Measurements from ENCODE around the gene IRGQ.

Gene IRGQ

DNA sequence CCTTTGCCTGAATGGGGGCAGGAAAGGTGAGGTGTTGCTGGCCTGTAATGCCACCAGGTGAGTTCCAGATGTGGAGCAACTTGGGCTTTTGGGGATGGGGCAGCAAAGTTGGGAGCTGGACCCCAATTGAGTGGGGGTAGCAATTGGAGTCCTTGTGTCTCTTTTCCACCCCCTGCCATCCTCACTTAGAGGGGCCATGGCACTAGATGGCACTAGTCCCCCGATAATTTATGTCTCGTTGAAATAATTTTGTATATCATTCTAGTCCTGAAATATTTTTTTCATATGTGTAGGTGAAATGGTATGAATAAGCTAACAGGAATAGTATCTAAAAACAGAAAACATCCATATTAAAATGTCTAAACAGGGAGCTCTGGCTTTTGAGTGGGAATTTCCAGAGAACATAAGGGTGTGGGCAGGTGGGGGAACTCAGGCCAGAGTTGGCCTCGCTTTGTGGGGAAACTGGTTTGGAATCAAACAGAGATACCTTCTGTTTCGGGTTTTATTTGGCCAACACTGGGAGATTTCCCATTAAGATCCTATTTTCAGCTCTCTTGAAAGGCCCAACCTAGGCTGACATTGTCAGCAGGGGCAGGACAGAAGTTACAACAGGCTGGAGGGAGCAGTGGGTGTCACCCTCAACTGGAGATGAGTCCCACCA, 3.8 kb upstream of the IRGQ start:
- Histone ChIP-seq H3K36me3 (ENCODE audit: control insufficient read depth in 1 of 2, insufficient read depth in 2 of 2, low read length in 2 of 2) (peaks cover 5 to 34% of the 10 kb centered on the region in 2 donors), H3K27ac (ENCODE audit: low read depth, low read length) (no peak overlapping the region), H3K4me3 (ENCODE audit: low read depth in 1 of 2, low read length in 2 of 2) (no peak overlapping the region)

GRCh38 chr19:43598445-43599240, 2.7 kb upstream of the IRGQ start:
- peaks cover 24 to 32% of the 10 kb centered on the region in 2 donors for H3K4me1 ChIP-seq (ENCODE audit: control insufficient read depth in 1 of 2, insufficient read depth in 2 of 2, low read length in 2 of 2)
- H3K36me3 ChIP-seq (ENCODE audit: control insufficient read depth in 1 of 2, insufficient read depth in 2 of 2, low read length in 2 of 2): peaks cover 5 to 34% of the 10 kb centered on the region in 2 donors
- no peak overlapping the region for H3K9ac ChIP-seq (ENCODE audit: low read depth in 1 of 2, low read length in 2 of 2)
- no peaks in the 10 kb centered on the region for H3K27me3 ChIP-seq (ENCODE audit: control insufficient read depth in 1 of 2, insufficient read depth in 2 of 2, low read length in 2 of 2)
- no peaks in the 10 kb centered on the region for H3K9me3 ChIP-seq (ENCODE audit: control insufficient read depth in 1 of 2, low read length in 2 of 2)
- no peak overlapping the region for H3K4me3 ChIP-seq (ENCODE audit: low read depth in 1 of 2, low read length in 2 of 2)
- no peak overlapping the region for H3K27ac ChIP-seq (ENCODE audit: low read depth, low read length)

More for the DNA sequence above, 3.8 kb upstream of the IRGQ start:
- Histone ChIP-seq H3K27me3 (ENCODE audit: control insufficient read depth in 1 of 2, insufficient read depth in 2 of 2, low read length in 2 of 2) (no peaks in the 10 kb centered on the region), H3K9me3 (ENCODE audit: control insufficient read depth in 1 of 2, low read length in 2 of 2) (no peaks in the 10 kb centered on the region), H3K4me1 (ENCODE audit: control insufficient read depth in 1 of 2, insufficient read depth in 2 of 2, low read length in 2 of 2) (peaks cover 17 to 23% of the 10 kb centered on the region in 2 donors), H3K9ac (ENCODE audit: low read depth in 1 of 2, low read length in 2 of 2) (no peak overlapping the region)

DNA sequence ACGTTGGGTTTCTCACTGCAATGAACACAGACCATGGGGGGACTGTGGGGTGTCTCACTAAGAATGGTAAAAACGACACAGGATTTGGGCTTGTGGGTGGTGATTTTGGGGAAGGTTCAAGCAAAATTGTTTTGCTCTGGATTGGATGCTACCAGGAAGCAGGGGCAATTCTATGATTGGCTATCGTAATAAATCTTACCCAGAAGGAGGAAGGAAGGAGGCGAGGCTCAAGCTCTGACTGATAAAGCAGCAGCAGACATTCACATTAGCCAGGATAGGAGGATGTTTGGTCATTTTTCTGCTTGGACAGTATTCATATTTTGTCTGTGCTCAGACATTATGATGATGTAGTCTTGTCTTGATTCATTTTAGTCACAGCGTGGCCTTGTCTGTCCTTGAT, 1.9 kb upstream of the IRGQ start:
- H3K9ac ChIP-seq (ENCODE audit: low read depth in 1 of 2, low read length in 2 of 2): no peak overlapping the region
- no peaks in the 10 kb centered on the region for H3K27me3 ChIP-seq (ENCODE audit: control insufficient read depth in 1 of 2, insufficient read depth in 2 of 2, low read length in 2 of 2)
- H3K4me1 ChIP-seq (ENCODE audit: control insufficient read depth in 1 of 2, insufficient read depth in 2 of 2, low read length in 2 of 2): peaks cover 28 to 32% of the 10 kb centered on the region in 2 donors
- H3K36me3 ChIP-seq (ENCODE audit: control insufficient read depth in 1 of 2, insufficient read depth in 2 of 2, low read length in 2 of 2): peaks cover 8 to 39% of the 10 kb centered on the region in 2 donors
- H3K9me3 ChIP-seq (ENCODE audit: control insufficient read depth in 1 of 2, low read length in 2 of 2): no peaks in the 10 kb centered on the region
- H3K27ac ChIP-seq (ENCODE audit: low read depth, low read length): no peak overlapping the region
- H3K4me3 ChIP-seq (ENCODE audit: low read depth in 1 of 2, low read length in 2 of 2): peak overlapping the region; percentile 81 to 99

DNA sequence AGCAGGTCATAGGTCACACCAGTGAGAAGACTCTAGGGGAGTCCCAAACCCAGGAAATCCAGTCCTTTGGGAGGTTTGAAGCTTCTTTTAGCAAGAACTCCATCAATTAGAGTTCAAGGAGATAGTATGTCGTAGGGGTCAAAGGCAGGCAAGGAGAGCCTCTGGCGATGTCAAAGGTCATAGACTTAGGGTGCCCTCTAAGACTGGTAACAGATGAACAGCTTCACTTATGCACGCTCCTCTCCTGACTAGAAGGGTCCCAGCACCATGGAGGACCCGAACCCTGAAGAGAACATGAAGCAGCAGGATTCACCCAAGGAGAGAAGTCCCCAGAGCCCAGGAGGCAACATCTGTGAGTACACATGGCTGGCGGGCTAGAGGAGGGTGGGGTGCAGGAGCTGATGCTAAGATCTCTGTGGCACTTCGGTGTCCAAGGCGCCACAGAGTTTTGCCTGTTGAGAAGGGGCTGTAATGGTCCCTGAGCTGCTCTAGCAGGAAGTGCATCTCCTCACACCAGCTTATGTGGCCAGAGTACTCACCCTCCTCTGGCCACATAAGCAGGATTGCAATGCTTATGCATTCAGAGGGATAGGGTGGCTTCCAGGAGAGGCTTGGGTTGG, 1.0 kb upstream of the IRGQ start:
- Histone ChIP-seq H3K4me3 (ENCODE audit: low read depth in 1 of 2, low read length in 2 of 2) (peak overlapping the region; percentile 81 to 99), H3K4me1 (ENCODE audit: control insufficient read depth in 1 of 2, insufficient read depth in 2 of 2, low read length in 2 of 2) (peaks cover 28 to 32% of the 10 kb centered on the region in 2 donors), H3K9me3 (ENCODE audit: control insufficient read depth in 1 of 2, low read length in 2 of 2) (no peaks in the 10 kb centered on the region), H3K27ac (ENCODE audit: low read depth, low read length) (no peak overlapping the region), H3K9ac (ENCODE audit: low read depth in 1 of 2, low read length in 2 of 2) (peak overlapping the region; percentile 84 to 93), H3K27me3 (ENCODE audit: control insufficient read depth in 1 of 2, insufficient read depth in 2 of 2, low read length in 2 of 2) (no peaks in the 10 kb centered on the region), H3K36me3 (ENCODE audit: control insufficient read depth in 1 of 2, insufficient read depth in 2 of 2, low read length in 2 of 2) (peaks cover 12 to 45% of the 10 kb centered on the region in 2 donors)

DNA sequence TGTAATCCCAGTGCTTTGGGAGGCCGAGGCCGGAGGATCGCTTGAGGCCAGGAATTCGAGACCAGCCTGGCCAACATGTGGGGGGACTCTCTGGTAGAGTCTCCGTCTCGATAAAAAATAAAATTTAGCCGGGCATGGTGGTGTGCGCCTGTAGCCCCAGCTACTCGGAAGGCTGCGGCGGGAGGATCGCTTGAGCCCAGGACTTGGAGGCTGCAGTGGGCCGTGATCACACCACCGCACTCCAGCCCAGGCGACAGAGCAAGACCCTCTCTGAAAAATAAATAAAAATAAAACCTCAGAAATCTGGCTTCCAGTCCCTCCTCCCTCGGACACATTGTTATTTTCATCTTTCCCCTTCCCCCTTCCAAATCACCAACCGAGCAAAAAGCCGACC, 332 bp downstream of the IRGQ start:
- peak overlapping the region; percentile 79 for H3K4me3 ChIP-seq (ENCODE audit: low read depth in 1 of 2, low read length in 2 of 2)
- H3K9ac ChIP-seq (ENCODE audit: low read depth in 1 of 2, low read length in 2 of 2): peak overlapping the region; percentile 93 to 95
- H3K27me3 ChIP-seq (ENCODE audit: control insufficient read depth in 1 of 2, insufficient read depth in 2 of 2, low read length in 2 of 2): no peaks in the 10 kb centered on the region
- H3K27ac ChIP-seq (ENCODE audit: low read depth, low read length): peak overlapping the region; percentile 91
- H3K9me3 ChIP-seq (ENCODE audit: control insufficient read depth in 1 of 2, low read length in 2 of 2): no peaks in the 10 kb centered on the region
- peaks cover 12 to 34% of the 10 kb centered on the region in 2 donors for H3K36me3 ChIP-seq (ENCODE audit: control insufficient read depth in 1 of 2, insufficient read depth in 2 of 2, low read length in 2 of 2)
- H3K4me1 ChIP-seq (ENCODE audit: control insufficient read depth in 1 of 2, insufficient read depth in 2 of 2, low read length in 2 of 2): peaks cover 28 to 32% of the 10 kb centered on the region in 2 donors

GRCh38 chr19:43594710-43595604, 977 bp downstream of the IRGQ start:
- H3K27ac ChIP-seq (ENCODE audit: low read depth, low read length): peak overlapping the region; percentile 91
- H3K9me3 ChIP-seq (ENCODE audit: control insufficient read depth in 1 of 2, low read length in 2 of 2): no peaks in the 10 kb centered on the region

GRCh38 chr19:43594081-43594697, 1.7 kb downstream of the IRGQ start:
- Histone ChIP-seq H3K4me1 (ENCODE audit: control insufficient read depth in 1 of 2, insufficient read depth in 2 of 2, low read length in 2 of 2) (peaks cover 28 to 32% of the 10 kb centered on the region in 2 donors), H3K9ac (ENCODE audit: low read depth in 1 of 2, low read length in 2 of 2) (no peak overlapping the region), H3K9me3 (ENCODE audit: control insufficient read depth in 1 of 2, low read length in 2 of 2) (no peaks in the 10 kb centered on the region), H3K27me3 (ENCODE audit: control insufficient read depth in 1 of 2, insufficient read depth in 2 of 2, low read length in 2 of 2) (no peaks in the 10 kb centered on the region), H3K36me3 (ENCODE audit: control insufficient read depth in 1 of 2, insufficient read depth in 2 of 2, low read length in 2 of 2) (peaks cover 7 to 23% of the 10 kb centered on the region in 2 donors), H3K27ac (ENCODE audit: low read depth, low read length) (no peak overlapping the region), H3K4me3 (ENCODE audit: low read depth in 1 of 2, low read length in 2 of 2) (peak overlapping the region in 1 of 2 donors; percentile 79)

More at GRCh38 chr19:43594710-43595604, 977 bp downstream of the IRGQ start:
- Histone ChIP-seq H3K4me1 (ENCODE audit: control insufficient read depth in 1 of 2, insufficient read depth in 2 of 2, low read length in 2 of 2) (peaks cover 28 to 32% of the 10 kb centered on the region in 2 donors), H3K36me3 (ENCODE audit: control insufficient read depth in 1 of 2, insufficient read depth in 2 of 2, low read length in 2 of 2) (peaks cover 7 to 29% of the 10 kb centered on the region in 2 donors), H3K27me3 (ENCODE audit: control insufficient read depth in 1 of 2, insufficient read depth in 2 of 2, low read length in 2 of 2) (no peaks in the 10 kb centered on the region), H3K9ac (ENCODE audit: low read depth in 1 of 2, low read length in 2 of 2) (peak overlapping the region; percentile 93 to 95), H3K4me3 (ENCODE audit: low read depth in 1 of 2, low read length in 2 of 2) (peak overlapping the region; percentile 79)

GRCh38 chr19:43592800-43593350, 3.1 kb downstream of the IRGQ start:
- Histone ChIP-seq H3K9ac (ENCODE audit: low read depth in 1 of 2, low read length in 2 of 2) (no peak overlapping the region), H3K4me1 (ENCODE audit: control insufficient read depth in 1 of 2, insufficient read depth in 2 of 2, low read length in 2 of 2) (peaks cover 22 to 30% of the 10 kb centered on the region in 2 donors)

More at GRCh38 chr19:43592800-43593350, 3.1 kb downstream of the IRGQ start:
- Histone ChIP-seq H3K4me3 (ENCODE audit: low read depth in 1 of 2, low read length in 2 of 2) (no peak overlapping the region), H3K27ac (ENCODE audit: low read depth, low read length) (no peak overlapping the region), H3K36me3 (ENCODE audit: control insufficient read depth in 1 of 2, insufficient read depth in 2 of 2, low read length in 2 of 2) (peaks cover 7 to 22% of the 10 kb centered on the region in 2 donors), H3K27me3 (ENCODE audit: control insufficient read depth in 1 of 2, insufficient read depth in 2 of 2, low read length in 2 of 2) (no peaks in the 10 kb centered on the region), H3K9me3 (ENCODE audit: control insufficient read depth in 1 of 2, low read length in 2 of 2) (no peaks in the 10 kb centered on the region)

All from duodenal mucosa (tissue), 2 donors.